HCT116 (cell line): ENCODE results near the gene IFIT5.

ENCODE experiments used
- EZH2 ChIP-seq: fragments of 200-600 bp; sonication (generic); IDR thresholded peaks from 2 replicates; pipeline ENCODE4 v1.6.1; 2017; ENCODE audit warnings: antibody characterized with exemption, mixed run types
- POLR2A ChIP-seq: IDR thresholded peaks from 2 replicates; pipeline ENCODE4 v1.7.0; 2011; ENCODE audit warnings: borderline replicate concordance; ENCODE audit not compliant: insufficient read depth, insufficient read length; ENCODE audit errors: extremely low read depth
- POLR2AphosphoS5 ChIP-seq: IDR thresholded peaks from 2 replicates; pipeline ENCODE4 v1.6.1; 2011; ENCODE audit warnings: mild to moderate bottlenecking, low read depth, low read length, moderate library complexity
- RAD21 ChIP-seq: IDR thresholded peaks from 2 replicates; pipeline ENCODE4 v1.6.1; 2012; ENCODE audit warnings: low read depth, mild to moderate bottlenecking
- ZNF274 ChIP-seq: fragments of 200-500 bp; sonication (Bioruptor generic); IDR thresholded peaks from 2 replicates; pipeline ENCODE4 v1.6.1; 2014; ENCODE audit warnings: mild to moderate bottlenecking, low read depth, low read length, inconsistent platforms
- TF ChIP-seq, protein P1 (sequence below): IDR thresholded peaks from 2 replicates; pipeline ENCODE4 v1.6.1; 2012
- TF ChIP-seq, protein P2 (sequence below): IDR thresholded peaks from 2 replicates; pipeline ENCODE4 v1.6.1; 2012; ENCODE audit warnings: low read depth
- TF ChIP-seq, protein P3 (sequence below), 3 experiments: fragments of 200-600 bp in 1 of 3; sonication (generic) in 1 of 3; IDR thresholded peaks in 2 of 3; conservative IDR thresholded peaks in 1 of 3; 2 replicates each; pipeline ENCODE4 v1.5.1; 2012 to 2017; ENCODE audit warnings: low read depth in 2 of 3, low read length in 2 of 3, antibody characterized with exemption in 1 of 3, borderline replicate concordance in 1 of 3, control low read depth in 1 of 3, mild to moderate bottlenecking in 1 of 3, mixed read lengths in 1 of 3, mixed run types in 1 of 3, moderate library complexity in 1 of 3; ENCODE audit not compliant: insufficient read depth in 1 of 3
- TF ChIP-seq, protein P4 (sequence below): IDR thresholded peaks from 2 replicates; pipeline ENCODE4 v1.6.1; 2011; ENCODE audit warnings: mild to moderate bottlenecking, low read length, moderate library complexity; ENCODE audit not compliant: insufficient replicate concordance; ENCODE audit errors: extremely low read depth

DNA sequence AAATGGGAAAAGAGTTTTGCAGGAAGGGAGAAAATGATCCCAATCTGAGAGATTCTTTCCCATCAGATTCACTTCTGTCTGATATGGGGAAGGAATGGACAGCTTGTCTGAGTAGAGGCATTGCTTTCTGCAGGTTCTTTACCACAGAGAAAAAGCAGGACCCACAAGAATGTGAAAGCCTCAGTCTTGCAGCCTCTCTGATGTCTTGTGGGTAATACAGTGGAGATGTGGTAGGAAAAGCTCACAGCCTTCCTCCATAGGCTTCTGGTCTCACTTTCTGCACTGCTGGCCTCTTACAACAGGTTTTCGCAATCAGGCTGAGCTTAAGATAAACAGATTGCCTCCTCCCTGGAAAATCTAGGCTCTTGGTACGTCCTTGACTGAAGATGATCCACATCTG lies 21.4 kb upstream of the IFIT5 start:
- TF ChIP-seq, protein P1, sequence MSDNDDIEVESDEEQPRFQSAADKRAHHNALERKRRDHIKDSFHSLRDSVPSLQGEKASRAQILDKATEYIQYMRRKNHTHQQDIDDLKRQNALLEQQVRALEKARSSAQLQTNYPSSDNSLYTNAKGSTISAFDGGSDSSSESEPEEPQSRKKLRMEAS, result no peak
- no peak for TF ChIP-seq POLR2A
- TF ChIP-seq, protein P2, sequence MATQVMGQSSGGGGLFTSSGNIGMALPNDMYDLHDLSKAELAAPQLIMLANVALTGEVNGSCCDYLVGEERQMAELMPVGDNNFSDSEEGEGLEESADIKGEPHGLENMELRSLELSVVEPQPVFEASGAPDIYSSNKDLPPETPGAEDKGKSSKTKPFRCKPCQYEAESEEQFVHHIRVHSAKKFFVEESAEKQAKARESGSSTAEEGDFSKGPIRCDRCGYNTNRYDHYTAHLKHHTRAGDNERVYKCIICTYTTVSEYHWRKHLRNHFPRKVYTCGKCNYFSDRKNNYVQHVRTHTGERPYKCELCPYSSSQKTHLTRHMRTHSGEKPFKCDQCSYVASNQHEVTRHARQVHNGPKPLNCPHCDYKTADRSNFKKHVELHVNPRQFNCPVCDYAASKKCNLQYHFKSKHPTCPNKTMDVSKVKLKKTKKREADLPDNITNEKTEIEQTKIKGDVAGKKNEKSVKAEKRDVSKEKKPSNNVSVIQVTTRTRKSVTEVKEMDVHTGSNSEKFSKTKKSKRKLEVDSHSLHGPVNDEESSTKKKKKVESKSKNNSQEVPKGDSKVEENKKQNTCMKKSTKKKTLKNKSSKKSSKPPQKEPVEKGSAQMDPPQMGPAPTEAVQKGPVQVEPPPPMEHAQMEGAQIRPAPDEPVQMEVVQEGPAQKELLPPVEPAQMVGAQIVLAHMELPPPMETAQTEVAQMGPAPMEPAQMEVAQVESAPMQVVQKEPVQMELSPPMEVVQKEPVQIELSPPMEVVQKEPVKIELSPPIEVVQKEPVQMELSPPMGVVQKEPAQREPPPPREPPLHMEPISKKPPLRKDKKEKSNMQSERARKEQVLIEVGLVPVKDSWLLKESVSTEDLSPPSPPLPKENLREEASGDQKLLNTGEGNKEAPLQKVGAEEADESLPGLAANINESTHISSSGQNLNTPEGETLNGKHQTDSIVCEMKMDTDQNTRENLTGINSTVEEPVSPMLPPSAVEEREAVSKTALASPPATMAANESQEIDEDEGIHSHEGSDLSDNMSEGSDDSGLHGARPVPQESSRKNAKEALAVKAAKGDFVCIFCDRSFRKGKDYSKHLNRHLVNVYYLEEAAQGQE, result no peak
- TF ChIP-seq EZH2, result no peak
- TF ChIP-seq, protein P3, sequence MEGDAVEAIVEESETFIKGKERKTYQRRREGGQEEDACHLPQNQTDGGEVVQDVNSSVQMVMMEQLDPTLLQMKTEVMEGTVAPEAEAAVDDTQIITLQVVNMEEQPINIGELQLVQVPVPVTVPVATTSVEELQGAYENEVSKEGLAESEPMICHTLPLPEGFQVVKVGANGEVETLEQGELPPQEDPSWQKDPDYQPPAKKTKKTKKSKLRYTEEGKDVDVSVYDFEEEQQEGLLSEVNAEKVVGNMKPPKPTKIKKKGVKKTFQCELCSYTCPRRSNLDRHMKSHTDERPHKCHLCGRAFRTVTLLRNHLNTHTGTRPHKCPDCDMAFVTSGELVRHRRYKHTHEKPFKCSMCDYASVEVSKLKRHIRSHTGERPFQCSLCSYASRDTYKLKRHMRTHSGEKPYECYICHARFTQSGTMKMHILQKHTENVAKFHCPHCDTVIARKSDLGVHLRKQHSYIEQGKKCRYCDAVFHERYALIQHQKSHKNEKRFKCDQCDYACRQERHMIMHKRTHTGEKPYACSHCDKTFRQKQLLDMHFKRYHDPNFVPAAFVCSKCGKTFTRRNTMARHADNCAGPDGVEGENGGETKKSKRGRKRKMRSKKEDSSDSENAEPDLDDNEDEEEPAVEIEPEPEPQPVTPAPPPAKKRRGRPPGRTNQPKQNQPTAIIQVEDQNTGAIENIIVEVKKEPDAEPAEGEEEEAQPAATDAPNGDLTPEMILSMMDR (IDR thresholded peaks at IDR 0.05 in 2 of 3, conservative IDR thresholded peaks at IDR 0.05 in 1 of 3; ENCODE audit: borderline replicate concordance in 1 of 3, insufficient read depth in 1 of 3, low read depth in 2 of 3, low read length in 2 of 3), result no peak
- no peak for TF ChIP-seq RAD21
- no peak for TF ChIP-seq POLR2AphosphoS5
- TF ChIP-seq ZNF274, result no peak
- TF ChIP-seq, protein P4, sequence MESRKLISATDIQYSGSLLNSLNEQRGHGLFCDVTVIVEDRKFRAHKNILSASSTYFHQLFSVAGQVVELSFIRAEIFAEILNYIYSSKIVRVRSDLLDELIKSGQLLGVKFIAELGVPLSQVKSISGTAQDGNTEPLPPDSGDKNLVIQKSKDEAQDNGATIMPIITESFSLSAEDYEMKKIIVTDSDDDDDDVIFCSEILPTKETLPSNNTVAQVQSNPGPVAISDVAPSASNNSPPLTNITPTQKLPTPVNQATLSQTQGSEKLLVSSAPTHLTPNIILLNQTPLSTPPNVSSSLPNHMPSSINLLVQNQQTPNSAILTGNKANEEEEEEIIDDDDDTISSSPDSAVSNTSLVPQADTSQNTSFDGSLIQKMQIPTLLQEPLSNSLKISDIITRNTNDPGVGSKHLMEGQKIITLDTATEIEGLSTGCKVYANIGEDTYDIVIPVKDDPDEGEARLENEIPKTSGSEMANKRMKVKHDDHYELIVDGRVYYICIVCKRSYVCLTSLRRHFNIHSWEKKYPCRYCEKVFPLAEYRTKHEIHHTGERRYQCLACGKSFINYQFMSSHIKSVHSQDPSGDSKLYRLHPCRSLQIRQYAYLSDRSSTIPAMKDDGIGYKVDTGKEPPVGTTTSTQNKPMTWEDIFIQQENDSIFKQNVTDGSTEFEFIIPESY, result no peak
